ENCODE measurements around the gene AUTS2.

The AUTS2 gene

DNA sequence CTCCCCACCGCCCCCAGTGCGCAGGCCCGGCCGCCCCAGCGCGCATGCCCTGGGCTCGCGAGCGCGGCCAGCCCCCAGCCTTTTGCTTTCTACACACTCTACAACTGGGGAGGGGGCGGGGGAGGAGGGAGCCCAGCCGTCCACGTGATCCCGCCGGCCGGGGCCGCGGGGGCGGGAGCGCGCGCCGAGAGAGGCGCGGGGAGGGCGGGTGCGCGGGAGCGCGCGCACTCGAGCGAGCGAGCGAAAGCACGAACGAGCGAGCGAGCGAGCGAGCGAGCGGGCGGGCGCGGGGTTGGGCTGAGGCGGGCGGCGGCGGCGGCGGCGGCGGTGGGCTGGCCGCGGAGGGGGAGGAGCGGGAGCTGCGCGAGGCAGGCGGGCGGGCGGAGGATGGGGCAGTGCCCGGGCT lies at the start of gene AUTS2:
Gene AUTS2, plus strand, starts transcription at position 395 of the 406 bp plus-strand sequence. CDS start 1,179 bp downstream, outside the sequence.
- no peaks in the 10 kb centered on the region for H3K27me3 ChIP-seq (ENCODE audit: insufficient read depth, low read length)
- H2AFZ ChIP-seq (ENCODE audit: low read depth, low read length): peak within 1 kb of the TSS; percentile 96
- peak within 1 kb of the TSS; percentile 66 for H3K4me3 ChIP-seq (ENCODE audit: low read length)
- H3K36me3 ChIP-seq (ENCODE audit: insufficient read depth, low read length): no peaks in the 10 kb centered on the region
- H3K9me3 ChIP-seq (ENCODE audit: low read length): no peaks in the 10 kb centered on the region
- H3K4me1 ChIP-seq (ENCODE audit: insufficient read depth, low read length): peaks cover 22% of the 10 kb centered on the region

DNA sequence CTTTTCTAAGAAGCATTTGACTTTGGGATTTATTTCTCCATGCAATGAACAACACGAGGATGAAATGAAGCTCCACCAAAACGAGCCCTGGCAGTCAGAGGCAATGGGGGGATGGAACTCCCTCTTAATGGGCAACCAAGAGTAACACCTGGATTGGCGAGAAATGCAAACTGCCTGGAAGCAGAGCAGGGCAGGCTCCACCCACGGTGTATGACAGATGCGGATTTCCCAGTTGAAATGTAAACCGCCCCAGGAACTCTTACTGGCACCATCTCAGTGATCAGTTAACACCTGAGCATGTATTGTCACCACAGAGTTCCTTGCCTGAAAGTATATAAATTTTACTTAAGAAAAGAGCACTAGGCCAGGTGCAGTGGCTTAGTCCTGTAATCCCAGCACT lies 47.3 kb upstream of the AUTS2 start:
- no peaks in the 10 kb centered on the region for H3K27me3 ChIP-seq (ENCODE audit: insufficient read depth, low read length)
- no peaks in the 10 kb centered on the region for H3K4me1 ChIP-seq (ENCODE audit: insufficient read depth, low read length)
- H3K4me3 ChIP-seq (ENCODE audit: low read length): no peak overlapping the region
- H3K36me3 ChIP-seq (ENCODE audit: insufficient read depth, low read length): no peaks in the 10 kb centered on the region
- H3K9me3 ChIP-seq (ENCODE audit: low read length): no peaks in the 10 kb centered on the region
- H2AFZ ChIP-seq (ENCODE audit: low read depth, low read length): no peak overlapping the region

DNA sequence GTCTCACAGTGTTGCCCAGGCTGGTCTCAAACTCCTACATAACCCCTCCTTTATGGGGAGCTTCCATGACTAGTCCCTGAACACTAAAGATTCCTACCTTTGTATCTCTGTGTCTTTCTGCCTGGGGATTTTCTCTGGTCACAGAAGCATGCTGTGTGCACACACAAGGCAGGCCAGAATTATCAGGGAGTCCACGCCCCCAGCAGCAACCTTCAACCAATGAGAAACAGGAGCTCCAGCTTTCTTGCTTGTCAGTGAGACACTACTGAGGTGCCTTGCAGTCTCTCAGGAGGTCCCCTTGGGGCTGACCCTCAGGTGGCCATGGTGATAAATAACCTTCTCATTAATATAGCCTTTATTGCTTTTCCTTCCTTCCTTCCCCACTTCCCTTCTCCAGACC lies 45.1 kb upstream of the AUTS2 start:
- no peaks in the 10 kb centered on the region for H3K27me3 ChIP-seq (ENCODE audit: insufficient read depth, low read length)
- no peaks in the 10 kb centered on the region for H3K4me1 ChIP-seq (ENCODE audit: insufficient read depth, low read length)
- no peak overlapping the region for H2AFZ ChIP-seq (ENCODE audit: low read depth, low read length)
- no peak overlapping the region for H3K4me3 ChIP-seq (ENCODE audit: low read length)
- no peaks in the 10 kb centered on the region for H3K36me3 ChIP-seq (ENCODE audit: insufficient read depth, low read length)
- no peaks in the 10 kb centered on the region for H3K9me3 ChIP-seq (ENCODE audit: low read length)

DNA sequence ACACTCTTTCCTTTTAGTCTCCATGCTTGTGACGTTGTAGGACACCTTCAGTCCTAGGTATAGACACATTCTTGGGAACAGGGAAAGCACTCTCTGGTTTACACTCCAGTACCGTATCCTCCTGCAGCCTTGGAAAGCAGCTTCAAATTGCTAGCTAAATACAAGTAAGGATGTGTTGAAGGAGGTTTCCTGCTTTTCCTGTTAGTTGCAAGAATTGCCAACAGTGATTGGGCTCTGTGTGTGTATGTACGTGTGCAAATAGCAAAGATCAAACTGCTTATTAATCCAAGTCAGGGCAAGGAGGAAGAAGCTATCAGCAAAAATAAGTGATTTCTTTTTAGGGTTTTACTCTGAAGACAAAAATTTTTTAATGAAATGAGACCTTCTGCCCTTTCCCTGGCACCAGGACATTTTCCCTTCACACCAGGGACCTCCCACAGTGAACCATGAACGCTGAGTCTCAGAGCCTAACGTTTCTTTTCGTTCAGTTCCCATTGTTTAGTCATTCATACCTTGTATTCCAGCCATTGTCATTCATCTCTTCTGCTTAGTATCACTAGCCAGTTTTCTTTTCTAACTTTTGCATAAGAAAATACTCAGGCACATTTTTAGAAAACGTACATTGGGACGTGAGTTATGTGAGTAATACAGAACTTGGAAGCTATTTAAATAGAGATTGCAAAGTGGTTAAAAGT lies 36.9 kb upstream of the AUTS2 start:
- H3K36me3 ChIP-seq (ENCODE audit: insufficient read depth, low read length): no peaks in the 10 kb centered on the region
- H3K4me1 ChIP-seq (ENCODE audit: insufficient read depth, low read length): peaks cover 17% of the 10 kb centered on the region
- H3K9me3 ChIP-seq (ENCODE audit: low read length): no peaks in the 10 kb centered on the region
- no peak overlapping the region for H3K4me3 ChIP-seq (ENCODE audit: low read length)
- no peaks in the 10 kb centered on the region for H3K27me3 ChIP-seq (ENCODE audit: insufficient read depth, low read length)
- no peak overlapping the region for H2AFZ ChIP-seq (ENCODE audit: low read depth, low read length)

DNA sequence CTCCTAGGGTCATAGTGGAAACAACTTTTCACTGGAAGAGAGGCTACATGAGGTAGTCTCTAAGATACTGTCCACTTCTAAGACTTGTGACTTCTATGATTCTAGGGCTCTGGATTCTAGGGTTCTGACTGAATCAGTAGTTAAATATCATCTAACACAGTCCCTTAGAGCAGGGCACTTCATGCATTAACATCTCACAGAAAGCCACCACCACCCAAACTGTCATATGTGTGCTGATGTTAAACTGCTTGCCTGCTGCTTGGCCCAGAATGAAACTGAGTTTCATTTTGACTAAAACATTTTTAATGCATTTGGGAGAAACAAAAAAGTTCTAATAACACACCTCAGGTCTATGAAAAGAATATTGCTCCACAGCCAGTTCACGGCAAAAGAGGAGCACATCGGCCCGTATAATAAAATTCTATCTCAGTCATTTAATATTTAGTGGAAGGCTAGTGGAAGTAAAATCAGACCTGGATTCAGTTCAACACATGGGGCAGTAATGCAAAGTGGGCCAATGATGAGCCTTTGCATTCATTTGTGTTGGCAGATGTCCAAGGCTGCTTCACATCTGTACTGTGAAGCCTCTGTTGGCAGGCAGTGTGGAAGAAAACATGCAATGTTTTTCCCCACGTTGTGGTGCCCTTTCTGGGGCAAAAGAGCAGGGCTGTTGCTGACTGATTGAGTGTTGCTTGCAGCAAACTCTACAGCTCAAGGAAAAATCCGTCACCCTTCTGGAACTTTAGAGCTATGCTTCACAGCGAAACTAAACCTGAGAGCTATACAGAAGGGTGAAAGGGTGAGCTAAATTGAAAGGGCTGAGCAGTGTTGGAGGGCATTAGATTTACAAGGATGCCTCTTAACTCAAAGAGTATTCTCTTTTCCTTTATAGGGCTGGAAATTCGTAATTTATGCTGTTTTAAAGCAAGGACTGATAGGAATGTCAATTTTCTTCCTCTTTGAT lies 33.5 kb upstream of the AUTS2 start:
- H3K36me3 ChIP-seq (ENCODE audit: insufficient read depth, low read length): no peaks in the 10 kb centered on the region
- peaks cover 17% of the 10 kb centered on the region for H3K4me1 ChIP-seq (ENCODE audit: insufficient read depth, low read length)
- H2AFZ ChIP-seq (ENCODE audit: low read depth, low read length): no peak overlapping the region
- no peaks in the 10 kb centered on the region for H3K9me3 ChIP-seq (ENCODE audit: low read length)
- H3K27me3 ChIP-seq (ENCODE audit: insufficient read depth, low read length): no peaks in the 10 kb centered on the region
- H3K4me3 ChIP-seq (ENCODE audit: low read length): no peak overlapping the region

DNA sequence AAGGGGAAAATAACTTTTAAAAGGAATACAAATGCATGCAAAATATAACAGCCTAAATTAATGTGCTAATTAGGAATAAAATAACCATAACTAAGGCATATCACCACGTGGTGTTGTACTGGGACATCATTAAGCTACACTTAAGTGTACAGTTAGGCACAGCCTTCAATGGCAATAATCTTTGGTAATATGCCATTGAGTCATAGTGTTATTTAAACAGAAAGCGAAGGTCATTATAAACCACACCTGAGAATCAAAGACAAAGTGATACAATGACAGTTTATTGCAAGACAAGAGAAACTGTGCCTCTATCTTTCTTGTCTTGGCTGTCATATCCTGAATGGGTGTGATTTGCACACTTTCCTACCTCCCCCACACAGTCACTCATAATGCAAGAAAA lies 30.5 kb upstream of the AUTS2 start:
- Histone ChIP-seq H3K27me3 (ENCODE audit: insufficient read depth, low read length) (no peaks in the 10 kb centered on the region), H2AFZ (ENCODE audit: low read depth, low read length) (no peak overlapping the region), H3K9me3 (ENCODE audit: low read length) (no peaks in the 10 kb centered on the region), H3K36me3 (ENCODE audit: insufficient read depth, low read length) (no peaks in the 10 kb centered on the region), H3K4me1 (ENCODE audit: insufficient read depth, low read length) (peaks cover 6% of the 10 kb centered on the region), H3K4me3 (ENCODE audit: low read length) (no peak overlapping the region)

DNA sequence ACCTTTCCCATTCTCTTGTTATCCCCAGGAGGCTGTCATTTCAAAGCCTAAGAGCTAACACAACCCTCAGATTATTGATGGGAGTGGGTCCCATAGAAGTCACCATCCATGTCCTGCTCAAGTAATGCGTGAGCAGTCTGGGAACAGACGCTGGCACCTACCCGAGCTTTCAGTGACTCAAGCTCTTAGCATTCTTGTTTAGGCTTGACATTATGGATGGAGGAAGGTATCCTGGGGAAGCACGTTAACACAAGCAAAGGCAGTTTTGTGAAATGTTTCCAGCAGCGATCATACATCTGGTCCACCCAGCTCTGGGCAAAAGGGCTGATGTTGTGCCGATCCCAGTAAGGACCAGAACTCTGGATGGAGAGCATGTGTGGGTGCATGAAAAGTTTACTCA lies 30.0 kb upstream of the AUTS2 start:
- H3K9me3 ChIP-seq (ENCODE audit: low read length): no peaks in the 10 kb centered on the region
- H2AFZ ChIP-seq (ENCODE audit: low read depth, low read length): no peak overlapping the region
- H3K4me3 ChIP-seq (ENCODE audit: low read length): no peak overlapping the region
- H3K36me3 ChIP-seq (ENCODE audit: insufficient read depth, low read length): no peaks in the 10 kb centered on the region
- H3K4me1 ChIP-seq (ENCODE audit: insufficient read depth, low read length): peaks cover 6% of the 10 kb centered on the region
- no peaks in the 10 kb centered on the region for H3K27me3 ChIP-seq (ENCODE audit: insufficient read depth, low read length)

DNA sequence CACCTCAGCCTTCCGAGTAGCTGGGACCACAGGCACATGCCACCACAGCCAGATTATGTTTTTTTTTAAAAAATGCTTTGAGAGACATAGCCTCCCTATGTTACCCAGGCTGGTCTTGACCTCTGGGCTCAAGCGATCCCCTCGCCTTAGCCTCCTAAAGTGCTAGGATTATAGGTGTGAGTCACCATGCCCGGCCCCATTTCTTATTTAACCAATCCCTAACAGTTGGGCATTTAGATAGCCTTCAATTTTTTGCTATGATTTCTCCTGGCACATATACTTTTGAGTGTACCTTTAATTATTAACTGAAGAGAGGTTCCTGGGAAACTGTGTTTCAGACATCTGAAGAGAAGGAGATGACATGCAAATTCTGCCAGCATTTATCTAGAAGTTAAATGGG lies 22.6 kb upstream of the AUTS2 start:
- Histone ChIP-seq H3K36me3 (ENCODE audit: insufficient read depth, low read length) (no peaks in the 10 kb centered on the region), H3K27me3 (ENCODE audit: insufficient read depth, low read length) (no peaks in the 10 kb centered on the region), H3K9me3 (ENCODE audit: low read length) (no peaks in the 10 kb centered on the region), H3K4me3 (ENCODE audit: low read length) (no peak overlapping the region), H3K4me1 (ENCODE audit: insufficient read depth, low read length) (no peaks in the 10 kb centered on the region), H2AFZ (ENCODE audit: low read depth, low read length) (no peak overlapping the region)

DNA sequence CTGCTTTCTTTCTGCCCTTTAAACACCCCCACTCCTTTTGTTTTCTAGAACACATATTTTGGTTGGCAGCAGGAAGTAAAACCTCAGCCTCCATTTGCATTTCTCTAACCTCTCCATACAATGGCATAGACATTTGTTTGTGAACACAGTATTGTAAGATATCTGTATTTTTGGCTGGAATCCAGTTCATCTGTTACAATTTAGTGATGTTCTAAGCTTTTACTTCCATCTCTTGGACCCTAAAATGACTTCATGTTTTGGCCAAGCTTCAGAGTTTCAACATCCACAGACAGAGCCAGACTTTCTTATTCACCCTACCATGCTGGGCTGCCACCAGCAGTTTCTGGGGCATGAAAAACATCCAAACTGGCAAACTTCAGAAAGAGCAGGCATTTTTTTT lies 21.1 kb upstream of the AUTS2 start:
- Histone ChIP-seq H3K4me3 (ENCODE audit: low read length) (no peak overlapping the region), H3K4me1 (ENCODE audit: insufficient read depth, low read length) (no peaks in the 10 kb centered on the region), H3K9me3 (ENCODE audit: low read length) (no peaks in the 10 kb centered on the region), H3K27me3 (ENCODE audit: insufficient read depth, low read length) (no peaks in the 10 kb centered on the region), H3K36me3 (ENCODE audit: insufficient read depth, low read length) (no peaks in the 10 kb centered on the region), H2AFZ (ENCODE audit: low read depth, low read length) (no peak overlapping the region)

DNA sequence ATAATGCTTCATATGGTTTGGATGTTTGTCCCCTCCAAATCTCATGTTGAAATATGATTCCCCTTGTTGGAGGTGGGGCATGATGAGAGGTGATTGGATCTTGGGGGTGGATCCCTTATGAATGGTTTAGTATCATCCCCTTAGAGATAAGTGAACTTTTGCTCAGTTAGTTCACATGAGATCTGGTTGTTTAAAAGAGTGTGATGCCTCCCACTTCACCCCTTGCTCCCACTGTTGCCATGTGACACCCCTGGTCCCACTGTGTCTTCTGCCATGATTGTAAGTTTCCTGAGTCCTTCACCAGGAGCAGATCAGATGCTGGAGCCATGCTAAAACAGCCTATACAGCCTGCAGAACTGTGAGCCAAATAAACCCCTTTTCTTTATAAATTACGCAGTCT lies 13.1 kb upstream of the AUTS2 start:
- Histone ChIP-seq H3K4me1 (ENCODE audit: insufficient read depth, low read length) (no peaks in the 10 kb centered on the region), H3K4me3 (ENCODE audit: low read length) (no peak overlapping the region), H3K27me3 (ENCODE audit: insufficient read depth, low read length) (no peaks in the 10 kb centered on the region), H2AFZ (ENCODE audit: low read depth, low read length) (no peak overlapping the region), H3K9me3 (ENCODE audit: low read length) (no peaks in the 10 kb centered on the region), H3K36me3 (ENCODE audit: insufficient read depth, low read length) (no peaks in the 10 kb centered on the region)

DNA sequence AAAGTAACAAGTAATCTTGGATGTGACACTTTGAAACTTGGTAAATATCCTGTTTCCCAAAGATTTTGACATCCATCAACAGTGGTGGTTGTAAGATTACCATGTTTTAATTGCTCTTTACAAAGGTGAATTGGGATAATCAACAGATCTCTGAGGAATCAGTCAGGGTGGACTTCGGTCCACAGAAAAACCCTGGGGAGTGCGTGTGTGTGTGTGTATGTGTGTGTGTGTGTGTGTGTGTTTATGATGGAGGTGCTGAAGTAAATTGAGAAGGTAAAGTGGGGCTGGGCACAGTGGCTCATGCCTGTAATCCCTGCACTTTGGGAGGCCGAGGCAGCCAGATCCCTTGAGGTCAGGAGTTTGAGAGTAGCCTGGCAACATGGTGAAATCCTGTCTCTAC lies 12.0 kb upstream of the AUTS2 start:
- H3K9me3 ChIP-seq (ENCODE audit: low read length): peaks cover 8% of the 10 kb centered on the region
- H3K36me3 ChIP-seq (ENCODE audit: insufficient read depth, low read length): no peaks in the 10 kb centered on the region
- H2AFZ ChIP-seq (ENCODE audit: low read depth, low read length): no peak overlapping the region
- H3K27me3 ChIP-seq (ENCODE audit: insufficient read depth, low read length): no peaks in the 10 kb centered on the region
- H3K4me1 ChIP-seq (ENCODE audit: insufficient read depth, low read length): no peaks in the 10 kb centered on the region
- no peak overlapping the region for H3K4me3 ChIP-seq (ENCODE audit: low read length)

DNA sequence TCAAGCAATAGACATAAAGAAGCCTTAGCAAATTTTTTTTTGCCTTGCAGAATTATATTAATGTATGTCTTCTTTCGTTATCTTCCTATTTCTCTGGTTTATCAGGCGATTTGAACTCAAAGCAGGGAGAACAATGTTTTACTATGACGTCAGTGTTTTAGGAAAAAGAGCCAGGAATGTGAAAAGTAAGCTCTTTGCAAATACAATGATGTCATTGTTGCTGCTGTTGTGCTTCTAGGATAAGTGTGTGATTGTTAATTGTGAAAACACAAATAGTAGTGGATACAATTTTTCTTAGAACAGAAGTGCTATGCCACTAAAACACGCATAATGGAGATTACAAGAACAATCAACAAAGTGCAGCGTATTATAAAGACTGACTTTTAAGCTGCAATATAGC lies 9.5 kb upstream of the AUTS2 start:
- no peaks in the 10 kb centered on the region for H3K36me3 ChIP-seq (ENCODE audit: insufficient read depth, low read length)
- no peaks in the 10 kb centered on the region for H3K27me3 ChIP-seq (ENCODE audit: insufficient read depth, low read length)
- no peak overlapping the region for H3K4me3 ChIP-seq (ENCODE audit: low read length)
- peaks cover 11% of the 10 kb centered on the region for H3K9me3 ChIP-seq (ENCODE audit: low read length)
- no peak overlapping the region for H2AFZ ChIP-seq (ENCODE audit: low read depth, low read length)
- no peaks in the 10 kb centered on the region for H3K4me1 ChIP-seq (ENCODE audit: insufficient read depth, low read length)

DNA sequence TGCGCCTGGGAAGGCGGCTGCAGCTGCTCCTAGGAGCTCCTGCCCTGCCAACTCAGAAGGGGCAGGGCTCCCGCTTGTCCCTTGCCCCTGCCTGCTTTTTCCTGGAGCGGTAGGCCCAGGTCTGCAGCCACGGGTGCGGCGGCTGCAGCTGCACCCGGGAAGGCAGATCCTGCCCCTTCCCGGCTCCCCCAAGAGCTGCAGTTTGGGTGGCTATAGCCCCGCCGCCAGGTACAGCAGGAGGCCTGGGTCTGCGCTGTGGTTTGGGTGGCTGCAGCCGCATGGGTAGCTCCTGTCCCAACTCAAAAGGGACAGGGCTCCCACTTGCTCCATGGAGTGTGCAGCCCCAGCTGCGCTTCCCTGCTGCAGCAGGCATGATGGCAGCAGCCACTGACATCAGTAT lies 6.5 kb upstream of the AUTS2 start:
- H3K4me3 ChIP-seq (ENCODE audit: low read length): no peak overlapping the region
- H2AFZ ChIP-seq (ENCODE audit: low read depth, low read length): no peak overlapping the region
- no peaks in the 10 kb centered on the region for H3K27me3 ChIP-seq (ENCODE audit: insufficient read depth, low read length)
- peaks cover 5% of the 10 kb centered on the region for H3K4me1 ChIP-seq (ENCODE audit: insufficient read depth, low read length)
- H3K9me3 ChIP-seq (ENCODE audit: low read length): peaks cover 11% of the 10 kb centered on the region
- H3K36me3 ChIP-seq (ENCODE audit: insufficient read depth, low read length): no peaks in the 10 kb centered on the region

Measured in neuron (in vitro differentiated cells).